K562 (cell line): Measurements from ENCODE around the gene UBE2E1. TPM values are rescaled to one million over a fixed set of nuclear protein-coding genes. Genes with fewer than 3 reads are reported as not detected.

Experiments
- ARHGAP35 ChIP-seq: fragments of 450-650 bp; IDR thresholded peaks from 2 replicates; pipeline ENCODE4 v1.6.1; 2018; ENCODE audit not compliant: partially characterized antibody
- BDP1 ChIP-seq: IDR thresholded peaks from 3 replicates; pipeline ENCODE4 v1.6.1; 2011; ENCODE audit not compliant: insufficient read length, insufficient read depth
- CBFB ChIP-seq: sonication (generic); formaldehyde crosslinking; IDR thresholded peaks from 2 replicates; pipeline ENCODE4 v1.4.0; 2020; ENCODE audit warnings: mild to moderate bottlenecking, missing genetic modification reagents
- CBX8 ChIP-seq: fragments of 200-600 bp; sonication (generic); IDR thresholded peaks from 2 replicates; pipeline ENCODE4 v1.6.1; 2012; ENCODE audit warnings: borderline replicate concordance, mixed run types, low read depth, mild to moderate bottlenecking, moderate library complexity, mixed read lengths, low read length, control low read depth, inconsistent platforms; ENCODE audit not compliant: poor library complexity, severe bottlenecking; ENCODE audit errors: extremely low read depth
- CREM ChIP-seq: IDR thresholded peaks from 2 replicates; pipeline ENCODE4 v1.6.1; 2014; ENCODE audit warnings: antibody characterized with exemption, low read depth
- E2F1 ChIP-seq: sonication (generic); formaldehyde crosslinking; IDR thresholded peaks from 2 replicates; pipeline ENCODE4 v1.8.1; 2023; ENCODE audit warnings: mild to moderate bottlenecking, missing genetic modification reagents, moderate library complexity
- E2F5 ChIP-seq: sonication (generic); formaldehyde crosslinking; IDR thresholded peaks from 2 replicates; pipeline ENCODE4 v1.8.0; 2022; ENCODE audit warnings: mild to moderate bottlenecking, missing genetic modification reagents
- GMEB1 ChIP-seq: fragments of 250-450 bp; sonication (Bioruptor Pico); IDR thresholded peaks from 2 replicates; pipeline ENCODE4 v1.4.0; 2020; ENCODE audit warnings: mild to moderate bottlenecking
- KAT7 ChIP-seq: sonication (generic); formaldehyde crosslinking; IDR thresholded peaks from 2 replicates; pipeline ENCODE4 v1.8.0; 2022; ENCODE audit warnings: missing genetic modification reagents, mild to moderate bottlenecking, borderline replicate concordance
- KDM2B ChIP-seq: fragments of 250-450 bp; sonication (Bioruptor Pico); IDR thresholded peaks from 2 replicates; pipeline ENCODE4 v1.8.0; 2021; ENCODE audit warnings: mild to moderate bottlenecking, moderate library complexity
- KDM5B ChIP-seq: fragments of 200-600 bp; sonication (generic); IDR thresholded peaks from 2 replicates; pipeline ENCODE4 v1.6.1; 2012; ENCODE audit warnings: low read depth, mild to moderate bottlenecking, moderate library complexity, low read length, control low read depth, inconsistent platforms; ENCODE audit not compliant: insufficient replicate concordance
- KHSRP ChIP-seq: fragments of 450-650 bp; IDR thresholded peaks from 2 replicates; pipeline ENCODE4 v1.6.1; 2017
- LCOR ChIP-seq: sonication (generic); formaldehyde crosslinking; IDR thresholded peaks from 2 replicates; pipeline ENCODE4 v1.8.0; 2022; ENCODE audit warnings: mild to moderate bottlenecking, missing genetic modification reagents
- MTA1 ChIP-seq: fragments of 450-650 bp; IDR thresholded peaks from 2 replicates; pipeline ENCODE4 v1.6.1; 2017; ENCODE audit warnings: borderline replicate concordance
- MXI1 ChIP-seq: IDR thresholded peaks from 2 replicates; pipeline ENCODE4 v1.6.1; 2011; ENCODE audit warnings: low read depth, mild to moderate bottlenecking, improper control_type of control experiment, low read length
- NFIC ChIP-seq: fragments of 450-650 bp; IDR thresholded peaks from 2 replicates; pipeline ENCODE4 v1.6.1; 2017; ENCODE audit warnings: mild to moderate bottlenecking, inconsistent platforms
- PHB2 ChIP-seq: fragments of 450-650 bp; IDR thresholded peaks from 2 replicates; pipeline ENCODE4 v1.6.1; 2017; ENCODE audit warnings: low read depth
- POLR3A ChIP-seq: IDR thresholded peaks from 2 replicates; pipeline ENCODE4 v1.6.1; 2011; ENCODE audit warnings: borderline replicate concordance, mild to moderate bottlenecking, moderate library complexity; ENCODE audit not compliant: insufficient read length, insufficient read depth; ENCODE audit errors: extremely low read depth
- PTTG1 ChIP-seq: fragments of 450-650 bp; IDR thresholded peaks from 2 replicates; pipeline ENCODE4 v1.6.1; 2016; ENCODE audit warnings: low read depth, mild to moderate bottlenecking, missing genetic modification characterization, missing compliant biosample characterization
- RBM39 ChIP-seq: fragments of 200-400 bp; formaldehyde crosslinking; optimal IDR thresholded peaks from 2 replicates; pipeline ENCODE3; 2018; ENCODE audit warnings: low read depth, low read length
- SMARCA4 ChIP-seq: fragments of 450-650 bp; IDR thresholded peaks from 2 replicates; pipeline ENCODE4 v1.6.1; 2016
- TCF7 ChIP-seq: sonication (generic); IDR thresholded peaks from 2 replicates; pipeline ENCODE4 v1.6.1; 2016; ENCODE audit warnings: antibody characterized with exemption, borderline replicate concordance
- VEZF1 ChIP-seq: fragments of 200-800 bp; sonication (Bioruptor generic); IDR thresholded peaks from 2 replicates; pipeline ENCODE4 v1.6.1; 2017; ENCODE audit warnings: missing genetic modification characterization, missing compliant biosample characterization
- ZNF764 ChIP-seq: fragments of 250-450 bp; sonication (Bioruptor Pico); IDR thresholded peaks from 2 replicates; pipeline ENCODE4 v1.4.0; 2020; ENCODE audit warnings: low read depth, mild to moderate bottlenecking, moderate library complexity
- polyA plus RNA-seq, 8 experiments: library from polyadenylated mRNA; depleted of rRNA in 4 of 8; stranded (reverse) in 5 of 8; unstranded in 3 of 8; fragments of >200 nt; fragmentation: Nextera tagmentation in 2 of 8; fragmentation: Illumina TruSeq in 1 of 8; extraction: Ambion mirVana in 2 of 8; extraction: Trizol in 1 of 8; gene quantifications; 2 replicates each; pipeline versions ENCODE4 v1.2.1 to v1.2.3, GENCODE V29; 2011 to 2014; ENCODE audit warnings: inconsistent platforms in 1 of 8, missing spikeins in 1 of 8
- total RNA-seq, 7 experiments: library from RNA; depleted of rRNA in 6 of 7; stranded (reverse); fragments of >200 nt in 6 of 7; fragmentation: Illumina TruSeq in 2 of 7; extraction: Trizol in 2 of 7; gene quantifications; 2 replicates each; pipeline versions ENCODE4 v1.2.1 to v1.2.3, GENCODE V29; 2011 to 2021; ENCODE audit warnings: low replicate concordance in 1 of 7

UBE2E1 gene
- total and polyA plus RNA-seq, 9 of the 15 experiments (the other 6 are each of a cell fraction or from before 2014, with no cell fraction given) = 54.4 to 294 (median 165) TPM

- no peak for TF ChIP-seq E2F1 (CRISPR knock-in tag)
- TF ChIP-seq PTTG1 (tag) = no peak
- TF ChIP-seq KAT7 (CRISPR knock-in tag) = no peak
- TF ChIP-seq NFIC = 0 out of 2 replicates have a peak, but pooled peaks have one; percentile 7
- no peak for TF ChIP-seq KDM2B (CRISPR knock-in tag)
- TF ChIP-seq CBFB (CRISPR knock-in tag) = no peak
- peak; percentile 1 for TF ChIP-seq BDP1
- no peak for TF ChIP-seq RBM39
- peak; percentile 67 for TF ChIP-seq ARHGAP35
- 0 out of 2 replicates have a peak, but pooled peaks have one; percentile 50 for TF ChIP-seq PHB2
- TF ChIP-seq KHSRP = peak; percentile 25; the same call in 1 of the 2 replicates
- no peak for TF ChIP-seq GMEB1 (CRISPR knock-in tag)
- TF ChIP-seq KDM5B = no peak
- peak; percentile 30; the same call in 1 of the 2 replicates for TF ChIP-seq MXI1
- no peak for TF ChIP-seq E2F5
- TF ChIP-seq ZNF764 (CRISPR knock-in tag) = no peak
- 0 out of 2 replicates have a peak, but pooled peaks have one; percentile 50 for TF ChIP-seq MTA1
- TF ChIP-seq CBX8 = no peak
- peak; percentile 74 for TF ChIP-seq SMARCA4
- TF ChIP-seq LCOR (CRISPR knock-in tag) = 0 out of 2 replicates have a peak, but pooled peaks have one; percentile 37
- no peak for TF ChIP-seq VEZF1
- TF ChIP-seq CREM = peak; percentile 68
- no peak for TF ChIP-seq TCF7
- no peak for TF ChIP-seq POLR3A
Observed at GRCh38 chr3:23915537-23916108, 109.9 kb downstream of the UBE2E1 start (continued).
